Sigmoid colon (tissue), 7 donors: ENCODE measurements around the gene ITGA2. TPM values are rescaled to one million over a fixed set of nuclear protein-coding genes. Genes with fewer than 3 reads are reported as not detected.

Source experiments
- DNase-seq: peaks from one replicate; pipeline ENCODE4 v3.0.0-alpha.2; 2019
- H3K27ac ChIP-seq, 4 donors: fragments of 200-600 bp; sonication (generic); one replicate each; pipeline ENCODE4 v1.5.1; 2016 to 2019; ENCODE audit warnings: mild to moderate bottlenecking in 1 of 4
- H3K27me3 ChIP-seq, 3 donors: fragments of 200-600 bp; sonication (generic); one replicate each; pipeline ENCODE4 v1.5.1; 2019; ENCODE audit warnings: mild to moderate bottlenecking in 1 of 3
- H3K36me3 ChIP-seq, 4 donors: fragments of 200-600 bp; sonication (generic); one replicate each; pipeline ENCODE4 v1.5.1; 2016 to 2019
- H3K4me1 ChIP-seq, 4 donors: fragments of 200-600 bp; sonication (generic); one replicate each; pipeline ENCODE4 v1.5.1; 2017 to 2019
- H3K4me3 ChIP-seq, 4 donors: fragments of 200-600 bp; sonication (generic); one replicate each; pipeline ENCODE4 v1.5.1; 2017 to 2019; ENCODE audit warnings: mild to moderate bottlenecking in 2 of 4, moderate library complexity in 1 of 4
- H3K9me3 ChIP-seq, 4 donors: fragments of 200-600 bp in 3 of 4; sonication (generic) in 3 of 4; one replicate each; pipeline versions ENCODE4 v1.5.1 to v1.6.1; 2013 to 2019
- CTCF ChIP-seq, 4 experiments: fragments of 450-650 bp in 3 of 4; fragments of 200-600 bp in 1 of 4; IDR thresholded peaks; one replicate each; pipeline ENCODE4 v1.5.1; 2016 to 2019; ENCODE audit warnings: antibody characterized with exemption in 4 of 4, mild to moderate bottlenecking in 3 of 4, moderate library complexity in 2 of 4
- EP300 ChIP-seq, 4 donors: sonication (generic); formaldehyde crosslinking; IDR thresholded peaks; one replicate each; pipeline ENCODE4 v1.6.1; 2017; ENCODE audit warnings: antibody characterized with exemption in 4 of 4
- POLR2A ChIP-seq, 2 donors: fragments of 450-650 bp; IDR thresholded peaks; one replicate each; pipeline ENCODE4 v1.6.1; 2016; ENCODE audit warnings: antibody characterized with exemption in 2 of 2, mild to moderate bottlenecking in 2 of 2, moderate library complexity in 2 of 2
- POLR2AphosphoS5 ChIP-seq, 4 donors: sonication (generic); formaldehyde crosslinking; IDR thresholded peaks; one replicate each; pipeline ENCODE4 v1.6.1; 2017; ENCODE audit warnings: antibody characterized with exemption in 4 of 4
- whole genome bisulfite sequencing, 2 donors: extraction: QIAGEN DNeasy Blood & Tissue Kit; methylation state at CpG; one replicate each; pipeline ENCODE4 v1.1.7; 2013; 5-methylcytosine and 5-hydroxymethylcytosine counted together
- intact Hi-C: fragments of 100-400 bp; cut with DNase I; formaldehyde crosslinking; loops from one replicate; pipeline ENCODE4 v1.15.1; 2023
- polyA plus RNA-seq, 3 donors: library from polyadenylated mRNA; stranded (reverse); fragments of 200-250 nt; gene quantifications; one replicate each; pipeline ENCODE4 v1.2.3, GENCODE V29; 2013
- total RNA-seq, 4 donors: library from RNA; depleted of rRNA; stranded (reverse); fragments of >200 nt; gene quantifications; one replicate each; pipeline ENCODE4 v1.1.0, GENCODE V29; 2016
- donor health status: healthy with polysubstance abuse.
- donor health status: Bipolar disorder and iron deficiency.
- donor health status: healthy.

ITGA2 gene
- 1 to 10 TPM in 3 of 4 donors, under 1 TPM in 1; 0.99 to 1.9 (median 1.5) TPM for total RNA-seq
- 1 to 10 TPM in 1 of 3 donors, under 1 TPM in 2; 0.60 to 4.9 (median 0.69) TPM for polyA plus RNA-seq

GRCh38 chr5:52989025-52989780 is at the start of gene ITGA2:
ITGA2 (plus strand) TSS chr5:52989352; CDS start chr5:52989469, 117 bp downstream.
- H3K27ac ChIP-seq: peak within 1 kb of the TSS; percentile 12 to 76 (median 44)
- H3K27me3 ChIP-seq: peaks cover 0 to 7% (median 0%) of the 10 kb centered on the region in 3 donors
- H3K4me1 ChIP-seq: peaks cover 0 to 21% (median 13%) of the 10 kb centered on the region in 4 donors
- H3K36me3 ChIP-seq: no peaks in the 10 kb centered on the region
- 0 to 1% methylated on average over 64 of the region's 64 CpGs for WGBS, 2 donors
- TF ChIP-seq POLR2AphosphoS5 (IDR thresholded peaks at IDR 0.05) (no peak), POLR2A (IDR thresholded peaks at IDR 0.05) (no peak), CTCF (IDR thresholded peaks at IDR 0.05) (no peak), EP300 (IDR thresholded peaks at IDR 0.05) (no peak)
- peak; percentile 68 for DNase-seq
- intact Hi-C loops: loop anchor here (5.0 kb wide), 1 partner anchor 42 kb away; no protein-coding TSS in a partner anchor
- peak within 1 kb of the TSS; percentile 40 to 63 (median 54) for H3K4me3 ChIP-seq
- no peaks in the 10 kb centered on the region for H3K9me3 ChIP-seq

GRCh38 chr5:52943285-52943684 is 45.9 kb upstream of the ITGA2 start:
- no peak for TF ChIP-seq POLR2A (IDR thresholded peaks at IDR 0.05)
- TF ChIP-seq POLR2AphosphoS5 (IDR thresholded peaks at IDR 0.05): no peak
- TF ChIP-seq CTCF (IDR thresholded peaks at IDR 0.05): no peak
- no peak for TF ChIP-seq EP300 (IDR thresholded peaks at IDR 0.05)
- 94 to 97% methylated on average over 2 of the region's 2 CpGs for WGBS, 2 donors
- peaks cover 0 to 53% (median 47%) of the 10 kb centered on the region in 4 donors for H3K4me1 ChIP-seq
- intact Hi-C loops: loop anchor here (10.0 kb wide), 1 partner anchor 1282 kb away; no protein-coding TSS in a partner anchor
- H3K9me3 ChIP-seq: no peaks in the 10 kb centered on the region
- peak overlapping the region; percentile 63 to 79 (median 73) for H3K27ac ChIP-seq
- DNase-seq: no peak
- H3K27me3 ChIP-seq: no peaks in the 10 kb centered on the region
- no peak overlapping the region for H3K4me3 ChIP-seq
- peaks cover 5 to 52% (median 21%) of the 10 kb centered on the region in 4 donors for H3K36me3 ChIP-seq

GRCh38 chr5:52943808-52944207 is 45.3 kb upstream of the ITGA2 start:
- no peak overlapping the region for H3K4me3 ChIP-seq
- H3K27me3 ChIP-seq: no peaks in the 10 kb centered on the region
- WGBS, 2 donors: 95 to 96% methylated on average over 7 of the region's 7 CpGs
- H3K9me3 ChIP-seq: no peaks in the 10 kb centered on the region
- peaks cover 0 to 58% (median 49%) of the 10 kb centered on the region in 4 donors for H3K4me1 ChIP-seq
- DNase-seq: no peak
- H3K36me3 ChIP-seq: peaks cover 5 to 47% (median 18%) of the 10 kb centered on the region in 4 donors
- peak overlapping the region; percentile 63 to 79 (median 73) for H3K27ac ChIP-seq
- TF ChIP-seq POLR2A (IDR thresholded peaks at IDR 0.05) (no peak), EP300 (IDR thresholded peaks at IDR 0.05) (no peak), POLR2AphosphoS5 (IDR thresholded peaks at IDR 0.05) (no peak), CTCF (IDR thresholded peaks at IDR 0.05) (no peak)
- intact Hi-C loops: loop anchor here (10.0 kb wide), 1 partner anchor 1281 kb away; no protein-coding TSS in a partner anchor

- Histone ChIP-seq H3K27ac (peak overlapping the region; percentile 63 to 79 (median 73)), H3K36me3 (peaks cover under 1 to 45% (median 11%) of the 10 kb centered on the region in 4 donors), H3K27me3 (no peaks in the 10 kb centered on the region), H3K9me3 (no peaks in the 10 kb centered on the region), H3K4me1 (peaks cover 0 to 70% (median 55%) of the 10 kb centered on the region in 4 donors), H3K4me3 (peak overlapping the region in 3 of 4 donors; percentile 16 to 37 (median 24))
- WGBS, 2 donors: 54 to 68% methylated on average over 4 of the region's 4 CpGs
- intact Hi-C loops: loop anchor here (5.0 to 10.0 kb wide), 2 partner anchors 42 to 1280 kb away; partner anchors contain the start of gene ITGA2
- no peak for DNase-seq
- TF ChIP-seq POLR2A (IDR thresholded peaks at IDR 0.05) (no peak), POLR2AphosphoS5 (IDR thresholded peaks at IDR 0.05) (no peak), EP300 (IDR thresholded peaks at IDR 0.05) (no peak), CTCF (IDR thresholded peaks at IDR 0.05) (no peak)
These were observed 44.1 kb upstream of the ITGA2 start for GRCh38 chr5:52945040-52945439.
